Karpas-422 (cell line): ENCODE measurements around the gene DPM1. TPM values are rescaled to one million over a fixed set of nuclear protein-coding genes. Genes with fewer than 3 reads are reported as not detected.
"Not testable (repeated sequence)": the region's sequence is repeated elsewhere in the genome, so short reads cannot be mapped to it uniquely, and the experiment has no call there.

ENCODE experiments used
- DNase-seq: peaks from one replicate; pipeline ENCODE4 v3.0.0-alpha.2; 2015
- H2AFZ ChIP-seq: fragments of 200-600 bp; sonication (generic); 2 replicates; pipeline ENCODE4 v1.6.1; 2014; ENCODE audit warnings: antibody characterized with exemption, low read length, mixed read lengths
- H3K27ac ChIP-seq: fragments of 200-600 bp; sonication (generic); 2 replicates; pipeline ENCODE4 v1.5.1; 2014; ENCODE audit warnings: mild to moderate bottlenecking, low read length, moderate library complexity
- H3K27me3 ChIP-seq: fragments of 200-600 bp; sonication (generic); 2 replicates; pipeline ENCODE4 v1.6.1; 2014; ENCODE audit warnings: low read length, mixed read lengths
- H3K36me3 ChIP-seq: fragments of 200-600 bp; sonication (generic); 2 replicates; pipeline ENCODE4 v1.6.1; 2014; ENCODE audit warnings: low read length, mixed read lengths; ENCODE audit not compliant: insufficient read depth
- H3K4me1 ChIP-seq: fragments of 200-600 bp; sonication (generic); 2 replicates; pipeline ENCODE4 v1.6.1; 2014; ENCODE audit warnings: mild to moderate bottlenecking, low read length, mixed read lengths
- H3K4me2 ChIP-seq: fragments of 200-600 bp; sonication (generic); 2 replicates; pipeline ENCODE4 v1.6.1; 2014; ENCODE audit warnings: low read length, low read depth, mild to moderate bottlenecking; ENCODE audit not compliant: poor library complexity, severe bottlenecking
- H3K4me3 ChIP-seq: fragments of 200-600 bp; sonication (generic); 2 replicates; pipeline ENCODE4 v1.5.1; 2014; ENCODE audit warnings: mild to moderate bottlenecking, antibody characterized with exemption, low read length, mixed read lengths
- H3K79me2 ChIP-seq: fragments of 200-600 bp; sonication (generic); 2 replicates; pipeline ENCODE4 v1.6.1; 2014; ENCODE audit warnings: mild to moderate bottlenecking, low read length, mixed read lengths
- H3K9ac ChIP-seq: fragments of 200-600 bp; sonication (generic); 2 replicates; pipeline ENCODE4 v1.6.0; 2014; ENCODE audit warnings: low read length
- H3K9me2 ChIP-seq: fragments of 200-600 bp; sonication (generic), shearing (Covaris generic); replicated peaks from 2 replicates; pipeline ENCODE4 v1.6.0; 2014; ENCODE audit warnings: mild to moderate bottlenecking, low read length, moderate library complexity; ENCODE audit not compliant: insufficient read depth
- H3K9me3 ChIP-seq: fragments of 300-700, 200-600 bp; sonication (generic); 2 replicates; pipeline ENCODE4 v1.6.1; 2014; ENCODE audit warnings: low read length, mixed read lengths
- H4K20me1 ChIP-seq: fragments of 200-600 bp; sonication (generic); 2 replicates; pipeline ENCODE4 v1.6.1; 2014; ENCODE audit warnings: mild to moderate bottlenecking, antibody characterized with exemption, low read length, low read depth; ENCODE audit not compliant: insufficient read depth
- total RNA-seq: library from RNA; depleted of rRNA; stranded (reverse); fragments of >200 nt; shearing (Covaris generic); gene quantifications from 2 replicates; pipeline ENCODE4 v1.2.3, GENCODE V29; 2014; ENCODE audit warnings: low replicate concordance

DPM1 gene
- total RNA-seq, 1 experiment from 2014 or later, result 67.2 TPM

GRCh38 chr20:50983321-50983720 is 25.0 kb upstream of the DPM1 start:
- Histone ChIP-seq H2AFZ (no peak overlapping the region), H3K4me1 (peaks cover 8% of the 10 kb centered on the region)

GRCh38 chr20:50982363-50982762 is 24.0 kb upstream of the DPM1 start:
- Histone ChIP-seq H3K27ac (no peak overlapping the region), H3K4me3 (no peak overlapping the region), H2AFZ (no peak overlapping the region), H3K4me1 (peaks cover 8% of the 10 kb centered on the region), H3K9me2 (no peaks in the 10 kb centered on the region), H4K20me1 (no peaks in the 10 kb centered on the region), H3K4me2 (no peak overlapping the region), H3K9ac (no peak overlapping the region), H3K79me2 (no peaks in the 10 kb centered on the region), H3K36me3 (no peaks in the 10 kb centered on the region), H3K9me3 (no peaks in the 10 kb centered on the region), H3K27me3 (no peaks in the 10 kb centered on the region)
- no peak for DNase-seq

More at GRCh38 chr20:50983321-50983720, 25.0 kb upstream of the DPM1 start:
- H3K9ac ChIP-seq, result no peak overlapping the region
- no peak overlapping the region for H3K4me3 ChIP-seq
- DNase-seq, result no peak
- H3K9me2 ChIP-seq, result no peaks in the 10 kb centered on the region
- H3K36me3 ChIP-seq, result no peaks in the 10 kb centered on the region
- H3K4me2 ChIP-seq, result no peak overlapping the region
- no peaks in the 10 kb centered on the region for H3K9me3 ChIP-seq
- no peaks in the 10 kb centered on the region for H4K20me1 ChIP-seq
- H3K27me3 ChIP-seq, result no peaks in the 10 kb centered on the region
- no peak overlapping the region for H3K27ac ChIP-seq
- no peaks in the 10 kb centered on the region for H3K79me2 ChIP-seq

GRCh38 chr20:50981714-50982048 is 23.3 kb upstream of the DPM1 start:
- Histone ChIP-seq H3K9me2 (no peaks in the 10 kb centered on the region), H3K27ac (no peak overlapping the region), H3K4me1 (peaks cover 8% of the 10 kb centered on the region), H3K79me2 (no peaks in the 10 kb centered on the region), H3K4me3 (no peak overlapping the region), H2AFZ (no peak overlapping the region), H3K27me3 (no peaks in the 10 kb centered on the region), H3K9me3 (no peaks in the 10 kb centered on the region), H4K20me1 (no peaks in the 10 kb centered on the region), H3K36me3 (no peaks in the 10 kb centered on the region), H3K9ac (no peak overlapping the region), H3K4me2 (no peak overlapping the region)
- no peak for DNase-seq

GRCh38 chr20:50980851-50981713 is 22.8 kb upstream of the DPM1 start:
- DNase-seq, result peak; percentile 88
- no peak overlapping the region for H3K9ac ChIP-seq

GRCh38 chr20:50980071-50980681 is 21.8 kb upstream of the DPM1 start:
- H3K36me3 ChIP-seq, result no peaks in the 10 kb centered on the region
- no peaks in the 10 kb centered on the region for H3K9me2 ChIP-seq
- no peaks in the 10 kb centered on the region for H3K27me3 ChIP-seq
- H3K4me1 ChIP-seq, result peaks cover 8% of the 10 kb centered on the region
- H3K4me3 ChIP-seq, result no peak overlapping the region
- no peak for DNase-seq
- no peaks in the 10 kb centered on the region for H3K79me2 ChIP-seq
- H3K27ac ChIP-seq, result no peak overlapping the region
- no peak overlapping the region for H3K4me2 ChIP-seq
- no peaks in the 10 kb centered on the region for H4K20me1 ChIP-seq
- no peaks in the 10 kb centered on the region for H3K9me3 ChIP-seq
- H3K9ac ChIP-seq, result no peak overlapping the region
- no peak overlapping the region for H2AFZ ChIP-seq

More at GRCh38 chr20:50980851-50981713, 22.8 kb upstream of the DPM1 start:
- no peak overlapping the region for H3K27ac ChIP-seq
- no peaks in the 10 kb centered on the region for H3K36me3 ChIP-seq
- H2AFZ ChIP-seq, result no peak overlapping the region
- H3K4me2 ChIP-seq, result no peak overlapping the region
- H3K27me3 ChIP-seq, result no peaks in the 10 kb centered on the region
- H3K9me3 ChIP-seq, result no peaks in the 10 kb centered on the region
- H3K4me3 ChIP-seq, result no peak overlapping the region
- H4K20me1 ChIP-seq, result no peaks in the 10 kb centered on the region
- H3K9me2 ChIP-seq, result no peaks in the 10 kb centered on the region
- no peaks in the 10 kb centered on the region for H3K79me2 ChIP-seq
- peaks cover 8% of the 10 kb centered on the region for H3K4me1 ChIP-seq

- H3K79me2 ChIP-seq, H3K4me1 ChIP-seq, H3K4me3 ChIP-seq, H3K27ac ChIP-seq, H3K27me3 ChIP-seq, H3K36me3 ChIP-seq, H3K4me2 ChIP-seq, H4K20me1 ChIP-seq, H3K9me2 ChIP-seq, H3K9ac ChIP-seq, H3K9me3 ChIP-seq, H2AFZ ChIP-seq, DNase-seq: not testable (repeated sequence)
Observed at GRCh38 chr20:50978533-50978932, 20.2 kb upstream of the DPM1 start.

GRCh38 chr20:50977066-50978021 is 19.0 kb upstream of the DPM1 start:
- H4K20me1 ChIP-seq, result no peaks in the 10 kb centered on the region
- no peaks in the 10 kb centered on the region for H3K27me3 ChIP-seq
- no peak overlapping the region for H3K4me3 ChIP-seq
- H3K27ac ChIP-seq, result no peak overlapping the region
- no peaks in the 10 kb centered on the region for H3K36me3 ChIP-seq
- H3K79me2 ChIP-seq, result no peaks in the 10 kb centered on the region
- H3K9me2 ChIP-seq, result no peaks in the 10 kb centered on the region
- DNase-seq, result no peak
- H3K9me3 ChIP-seq, result no peaks in the 10 kb centered on the region
- H3K4me1 ChIP-seq, result peaks cover 3% of the 10 kb centered on the region; the same call in 1 of the 2 replicates
- no peak overlapping the region for H3K4me2 ChIP-seq
- no peak overlapping the region for H3K9ac ChIP-seq
- no peak overlapping the region for H2AFZ ChIP-seq
